ENCODE data around the gene BTNL3.

Gene BTNL3

GRCh38 chr5:181047288-181047687, 58.6 kb downstream of the BTNL3 start:
- DNase-seq = no peak

DNA sequence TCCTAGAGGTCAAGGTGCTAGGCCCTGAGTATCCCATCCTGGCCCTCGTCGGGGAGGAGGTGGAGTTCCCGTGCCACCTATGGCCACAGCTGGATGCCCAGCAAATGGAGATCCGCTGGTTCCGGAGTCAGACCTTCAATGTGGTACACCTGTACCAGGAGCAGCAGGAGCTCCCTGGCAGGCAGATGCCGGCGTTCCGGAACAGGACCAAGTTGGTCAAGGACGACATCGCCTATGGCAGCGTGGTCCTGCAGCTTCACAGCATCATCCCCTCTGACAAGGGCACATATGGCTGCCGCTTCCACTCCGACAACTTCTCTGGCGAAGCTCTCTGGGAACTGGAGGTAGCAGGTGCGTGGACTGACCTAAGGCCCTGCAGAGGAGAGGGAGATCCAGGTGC, 59.3 kb downstream of the BTNL3 start:
- DNase-seq = no peak

GRCh38 chr5:181050016-181050415, 61.4 kb downstream of the BTNL3 start:
- no peak for DNase-seq

DNA sequence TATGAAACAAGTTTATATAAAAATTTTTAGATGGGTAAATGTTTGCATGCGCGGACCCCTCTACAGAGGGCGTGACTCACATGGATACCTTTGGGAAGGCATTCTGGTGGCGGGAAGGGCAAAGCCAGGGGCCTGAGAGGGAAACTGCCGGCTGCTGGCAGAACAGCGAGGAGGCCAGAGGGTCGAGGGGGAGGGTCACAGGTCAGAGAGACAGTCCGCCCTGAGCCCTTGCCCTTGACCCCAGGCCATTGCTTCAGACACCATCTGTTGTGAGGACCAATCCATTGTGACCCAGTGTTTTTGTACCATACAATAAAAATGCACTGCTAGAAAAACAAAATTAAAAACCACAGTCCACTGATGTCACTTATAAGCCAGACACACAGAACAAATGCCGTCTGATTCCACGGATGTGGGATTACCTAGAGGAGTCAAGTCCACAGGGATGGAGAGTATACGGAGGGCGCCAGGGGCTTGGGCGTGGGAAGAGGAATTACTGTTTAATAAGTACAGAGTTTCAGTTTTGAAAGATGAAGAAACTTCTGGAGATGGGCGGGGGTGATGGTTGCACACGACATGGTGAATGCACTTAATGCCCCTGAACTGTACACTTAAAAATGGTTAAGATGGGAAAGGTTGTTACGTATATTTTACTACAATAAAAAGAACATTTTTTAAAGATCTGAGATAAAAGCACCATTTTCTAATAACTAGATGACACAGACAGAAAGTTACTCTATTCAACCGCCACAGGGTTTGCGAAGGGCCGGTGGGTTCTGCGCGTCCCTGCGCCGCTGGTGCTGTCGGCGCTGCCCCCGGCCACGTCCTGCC, 63.4 kb downstream of the BTNL3 start:
- DNase-seq = no peak

GRCh38 chr5:181052672-181053487, 64.2 kb downstream of the BTNL3 start:
- peak in 1 of 56 donors; percentile 14 for DNase-seq

GRCh38 chr5:181053488-181054121, 65.0 kb downstream of the BTNL3 start:
- DNase-seq = no peak

GRCh38 chr5:181054138-181054537, 65.5 kb downstream of the BTNL3 start:
- no peak for DNase-seq

GRCh38 chr5:181054871-181055459, 66.3 kb downstream of the BTNL3 start:
- DNase-seq = no peak

All from nucleus accumbens (tissue), 56 donors.